Thyroid gland (tissue), 4 donors: ENCODE results near the gene C1QTNF9B.

ENCODE experiments used
- POLR2A ChIP-seq, 2 donors: fragments of 450-650 bp; IDR thresholded peaks; one replicate each; pipeline ENCODE4 v1.6.1; 2017; ENCODE audit warnings: antibody characterized with exemption in 2 of 2, mild to moderate bottlenecking in 2 of 2, moderate library complexity in 1 of 2
- TF ChIP-seq, protein P1 (sequence below), 6 experiments: fragments of 200-600 bp in 3 of 6; fragments of 450-650 bp in 3 of 6; sonication (generic) in 3 of 6; IDR thresholded peaks; one replicate each; pipeline ENCODE4 v1.5.1; 2016 to 2019; ENCODE audit warnings: antibody characterized with exemption in 6 of 6, mild to moderate bottlenecking in 2 of 6, inconsistent platforms in 1 of 6, moderate library complexity in 1 of 6

DNA sequence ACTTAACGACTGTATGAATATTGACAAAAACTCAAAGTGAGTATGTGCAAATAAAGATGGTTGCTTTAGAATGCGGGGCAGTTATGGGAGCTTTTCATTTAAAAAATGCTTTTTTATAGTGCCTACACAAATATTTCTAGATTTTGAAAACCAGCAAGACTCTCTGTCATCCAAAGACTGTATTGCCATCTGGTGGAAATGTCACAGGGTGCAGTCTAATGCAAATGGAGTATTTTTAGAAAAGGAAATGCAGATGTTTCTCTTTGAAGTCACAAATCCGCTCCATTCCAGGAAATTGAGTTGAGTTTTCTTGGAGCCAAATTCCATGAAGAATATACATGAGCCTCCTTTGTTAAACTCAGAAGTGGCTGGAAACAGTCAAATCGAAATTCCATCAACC, 2.3 kb upstream of the C1QTNF9B start:
- TF ChIP-seq, protein P1, sequence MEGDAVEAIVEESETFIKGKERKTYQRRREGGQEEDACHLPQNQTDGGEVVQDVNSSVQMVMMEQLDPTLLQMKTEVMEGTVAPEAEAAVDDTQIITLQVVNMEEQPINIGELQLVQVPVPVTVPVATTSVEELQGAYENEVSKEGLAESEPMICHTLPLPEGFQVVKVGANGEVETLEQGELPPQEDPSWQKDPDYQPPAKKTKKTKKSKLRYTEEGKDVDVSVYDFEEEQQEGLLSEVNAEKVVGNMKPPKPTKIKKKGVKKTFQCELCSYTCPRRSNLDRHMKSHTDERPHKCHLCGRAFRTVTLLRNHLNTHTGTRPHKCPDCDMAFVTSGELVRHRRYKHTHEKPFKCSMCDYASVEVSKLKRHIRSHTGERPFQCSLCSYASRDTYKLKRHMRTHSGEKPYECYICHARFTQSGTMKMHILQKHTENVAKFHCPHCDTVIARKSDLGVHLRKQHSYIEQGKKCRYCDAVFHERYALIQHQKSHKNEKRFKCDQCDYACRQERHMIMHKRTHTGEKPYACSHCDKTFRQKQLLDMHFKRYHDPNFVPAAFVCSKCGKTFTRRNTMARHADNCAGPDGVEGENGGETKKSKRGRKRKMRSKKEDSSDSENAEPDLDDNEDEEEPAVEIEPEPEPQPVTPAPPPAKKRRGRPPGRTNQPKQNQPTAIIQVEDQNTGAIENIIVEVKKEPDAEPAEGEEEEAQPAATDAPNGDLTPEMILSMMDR (IDR thresholded peaks at IDR 0.05): peak in 4 of 6 experiments; percentile 18 to 64 (median 26)
- TF ChIP-seq POLR2A (IDR thresholded peaks at IDR 0.05): no peak
